B cell (primary cell): ENCODE data around the gene ZNF831. TPM values are rescaled to one million over a fixed set of nuclear protein-coding genes. Genes with fewer than 3 reads are reported as not detected.
A peak's percentile ranks its signal among the peaks of the same experiment; 100 is the strongest.

Experiments
- ATAC-seq: fragments of 200-7000 bp; cut with Tn5 transposase; one replicate; pipeline ENCODE4 v1.10.0; 2021; ENCODE audit warnings: low read depth, mild to moderate bottlenecking, moderate number of reproducible peaks, moderate library complexity
- CTCF ChIA-PET: fragments of 350-600 bp; sonication (Branson Sonifier 250); formaldehyde crosslinking; loops from one replicate; lab custom pipeline; 2021; ENCODE audit warnings: antibody characterized with exemption, inconsistent platforms; lab: Charles Lee
- POLR2A ChIA-PET: fragments of 350-600 bp; sonication (Branson Sonifier 250); formaldehyde crosslinking; loops from one replicate; lab custom pipeline; 2021; ENCODE audit warnings: antibody characterized with exemption; lab: Charles Lee
- DNase-seq: peaks from one replicate; pipeline ENCODE4 v3.0.0; 2013
- H2AFZ ChIP-seq: 2 replicates; pipeline ENCODE4 v1.6.1; 2012; ENCODE audit warnings: mild to moderate bottlenecking, low read depth, low read length; ENCODE audit not compliant: insufficient read depth, poor library complexity, severe bottlenecking
- H3K27ac ChIP-seq, 2 donors: 1 replicate in 1 of 2; 2 replicates in 1 of 2; pipeline ENCODE4 v1.5.1; 2012 to 2013; ENCODE audit warnings: low read length in 2 of 2, mild to moderate bottlenecking in 2 of 2, moderate library complexity in 1 of 2
- H3K27me3 ChIP-seq, 4 experiments: fragments of 200-600 bp in 1 of 4; sonication (generic) in 1 of 4; replicated peaks in 1 of 4; 1 replicate in 2 of 4; 2 replicates in 2 of 4; pipeline versions ENCODE4 v1.6.1 to v1.7.0; 2013 to 2016; ENCODE audit warnings: low read length in 3 of 4, mild to moderate bottlenecking in 2 of 4, mixed read lengths in 1 of 4, moderate library complexity in 1 of 4; ENCODE audit not compliant: insufficient read depth in 4 of 4, control insufficient read depth in 3 of 4; ENCODE audit errors: control extremely low read depth in 1 of 4
- H3K36me3 ChIP-seq, 2 experiments: replicated peaks in 1 of 2; 1 replicate in 1 of 2; 2 replicates in 1 of 2; pipeline versions ENCODE4 v1.6.1 to v1.7.1; 2013; ENCODE audit warnings: low read length in 1 of 2; ENCODE audit not compliant: insufficient read depth in 2 of 2, control insufficient read depth in 1 of 2; ENCODE audit errors: control extremely low read depth in 1 of 2, extremely low read depth in 1 of 2
- H3K4me1 ChIP-seq, 2 donors: fragments of 200-600 bp in 1 of 2; sonication (generic) in 1 of 2; 1 replicate in 1 of 2; 2 replicates in 1 of 2; pipeline versions ENCODE4 v1.5.1 to v1.6.1; 2013 to 2017; ENCODE audit warnings: low read length in 2 of 2; ENCODE audit not compliant: control insufficient read depth in 2 of 2, insufficient read depth in 2 of 2
- H3K4me2 ChIP-seq: replicated peaks from 2 replicates; pipeline ENCODE3; 2012; ENCODE audit warnings: mild to moderate bottlenecking, low read depth, low read length; ENCODE audit not compliant: poor library complexity, severe bottlenecking
- H3K4me3 ChIP-seq, 5 experiments: fragments of 200-600 bp in 1 of 5; sonication (generic) in 1 of 5; 1 replicate in 3 of 5; 2 replicates in 2 of 5; pipeline versions ENCODE4 v1.5.1 to v1.7.0; 2011 to 2016; ENCODE audit warnings: low read length in 4 of 5, mild to moderate bottlenecking in 4 of 5, low read depth in 2 of 5, control low read depth in 1 of 5, moderate library complexity in 1 of 5; ENCODE audit not compliant: insufficient read depth in 1 of 5; ENCODE audit errors: control extremely low read depth in 1 of 5, extremely low read depth in 1 of 5
- H3K79me2 ChIP-seq: fragments of 200-600 bp; sonication (generic); one replicate; pipeline ENCODE4 v1.6.0; 2016; ENCODE audit warnings: low read length; ENCODE audit not compliant: control insufficient read depth, insufficient read depth
- H3K9ac ChIP-seq: fragments of 200-600 bp; sonication (generic); 2 replicates; pipeline ENCODE4 v1.6.1; 2017; ENCODE audit warnings: mild to moderate bottlenecking, low read length, moderate library complexity
- H3K9me3 ChIP-seq, 3 donors: one replicate each; pipeline versions ENCODE4 v1.6.1 to v1.7.1; 2013; ENCODE audit warnings: low read length in 2 of 3; ENCODE audit not compliant: control insufficient read depth in 2 of 3, insufficient read depth in 1 of 3; ENCODE audit errors: control extremely low read depth in 1 of 3
- H4K20me1 ChIP-seq: 2 replicates; pipeline ENCODE4 v1.6.0; 2012; ENCODE audit warnings: mild to moderate bottlenecking, low read length; ENCODE audit not compliant: insufficient read depth, control insufficient read depth, poor library complexity, severe bottlenecking
- H3K27ac Mint-ChIP-seq: one replicate; pipeline ENCODE4 v1.8.0; 2021; ENCODE audit warnings: mixed read lengths
- H3K27me3 Mint-ChIP-seq: one replicate; pipeline ENCODE4 v1.8.0; 2021; ENCODE audit warnings: mixed read lengths
- H3K4me1 Mint-ChIP-seq: one replicate; pipeline ENCODE4 v1.8.0; 2021; ENCODE audit warnings: mixed read lengths
- H3K4me3 Mint-ChIP-seq: one replicate; pipeline ENCODE4 v1.8.0; 2021; ENCODE audit warnings: mixed read lengths
- H3K9me3 Mint-ChIP-seq: one replicate; pipeline ENCODE4 v1.8.0; 2022; ENCODE audit warnings: mixed read lengths; ENCODE audit not compliant: insufficient read depth
- CTCF ChIP-seq: fragments of 200-600 bp; IDR thresholded peaks from one replicate; pipeline ENCODE4 v1.8.0; 2022; ENCODE audit warnings: antibody characterized with exemption, mild to moderate bottlenecking
- EZH2 ChIP-seq: IDR thresholded peaks from 2 replicates; pipeline ENCODE4 v1.6.1; 2012; ENCODE audit warnings: borderline replicate concordance, low read depth, mild to moderate bottlenecking, moderate library complexity, low read length; ENCODE audit not compliant: insufficient read depth, poor library complexity, severe bottlenecking
- WGBS: methylation state at CpG from one replicate; pipeline ENCODE4 v1.1.5; 2013; ENCODE audit warnings: missing lambda C conversion rate; ENCODE audit not compliant: insufficient coverage; 5-methylcytosine and 5-hydroxymethylcytosine counted together
- intact Hi-C: fragments of 100-400 bp; cut with micrococcal nuclease; formaldehyde crosslinking; loops from one replicate; pipeline ENCODE4 v1.10.0; 2022
- polyA plus RNA-seq: library from polyadenylated mRNA; depleted of rRNA; stranded (reverse); fragments of >200 nt; gene quantifications from 2 replicates; pipeline ENCODE4 v1.2.3, GENCODE V29; 2012
- total RNA-seq, 2 donors: library from RNA; stranded (reverse); fragments of 120-200 nt in 1 of 2; gene quantifications; 1 replicate in 1 of 2; 2 replicates in 1 of 2; pipeline versions ENCODE4 v1.2.3 to v1.2.4, GENCODE V29; 2013 to 2022

Gene ZNF831
- total and polyA plus RNA-seq, 2 donors (not counting 1 experiment from before 2014, with no cell fraction given): 1.7 to 14.1 TPM

- intact Hi-C loops: no loop called here
- peaks cover 29% of the 10 kb centered on the region for H3K4me1 Mint-ChIP-seq
These were observed 89.7 kb downstream of the ZNF831 start for GRCh38 chr20:59253325-59253724.

More at GRCh38 chr20:59253325-59253724, 89.7 kb downstream of the ZNF831 start:
- H4K20me1 ChIP-seq: no peaks in the 10 kb centered on the region
- H3K4me3 ChIP-seq: no peak overlapping the region
- DNase-seq (no peak), ATAC-seq (no peak)
- Mint-ChIP-seq H3K4me3 (peak overlapping the region; percentile 38), H3K27ac (peak overlapping the region; percentile 51), H3K27me3 (no peaks in the 10 kb centered on the region), H3K9me3 (no peaks in the 10 kb centered on the region)
- CTCF ChIA-PET: interaction anchor here (2.4 kb wide), 1 partner anchor 31 kb away, joined by 5 read pairs; no protein-coding TSS in a partner anchor
- peaks cover 2 to 20% of the 10 kb centered on the region in 2 experiments for H3K36me3 ChIP-seq
- H3K9ac ChIP-seq: peak overlapping the region; percentile 8
- H3K79me2 ChIP-seq: no peaks in the 10 kb centered on the region
- TF ChIP-seq EZH2 (no peak), CTCF (no peak)
- 0% methylated on average over 1 of the region's 6 CpGs for WGBS
- H3K27me3 ChIP-seq: no peaks in the 10 kb centered on the region
- POLR2A ChIA-PET: no interaction called here
- H3K27ac ChIP-seq: peak overlapping the region in 1 of 2 donors; percentile 27
- H3K9me3 ChIP-seq: peaks cover 0 to 3% (median 0%) of the 10 kb centered on the region in 3 donors
- peak overlapping the region; percentile 32 for H2AFZ ChIP-seq
- H3K4me1 ChIP-seq: peaks cover 19 to 20% of the 10 kb centered on the region in 2 donors
- peak overlapping the region; percentile 36 for H3K4me2 ChIP-seq
